ENCODE data around the gene HS1BP3.

Gene HS1BP3

GRCh38 chr2:20666005-20666303 is 15.1 kb upstream of the HS1BP3 start:
- DNase-seq (ENCODE audit: low read depth), result no peak
- H3K4me3 ChIP-seq (ENCODE audit: low read depth, low read length), result peak overlapping the region; percentile 42

GRCh38 chr2:20665243-20666004 is 14.5 kb upstream of the HS1BP3 start:
- DNase-seq (ENCODE audit: low read depth), result no peak
- H3K4me3 ChIP-seq (ENCODE audit: low read depth, low read length), result no peak overlapping the region

GRCh38 chr2:20664431-20665242 is 13.7 kb upstream of the HS1BP3 start:
- no peak overlapping the region for H3K4me3 ChIP-seq (ENCODE audit: low read depth, low read length)
- DNase-seq (ENCODE audit: low read depth), result no peak

GRCh38 chr2:20664071-20664390 is 13.1 kb upstream of the HS1BP3 start:
- no peak for DNase-seq (ENCODE audit: low read depth)
- no peak overlapping the region for H3K4me3 ChIP-seq (ENCODE audit: low read depth, low read length)

- no peak for DNase-seq (ENCODE audit: low read depth)
Measured at GRCh38 chr2:20663196-20664070, 12.5 kb upstream of the HS1BP3 start.

GRCh38 chr2:20662308-20662937 is 11.5 kb upstream of the HS1BP3 start:
- no peak overlapping the region for H3K4me3 ChIP-seq (ENCODE audit: low read depth, low read length)
- DNase-seq (ENCODE audit: low read depth), result no peak

More at GRCh38 chr2:20663196-20664070, 12.5 kb upstream of the HS1BP3 start:
- H3K4me3 ChIP-seq (ENCODE audit: low read depth, low read length), result no peak overlapping the region

- no peak for DNase-seq (ENCODE audit: low read depth)
Measured at GRCh38 chr2:20661421-20662307, 10.8 kb upstream of the HS1BP3 start.

GRCh38 chr2:20660506-20661420 is 9.9 kb upstream of the HS1BP3 start:
- DNase-seq (ENCODE audit: low read depth), result no peak
- no peak overlapping the region for H3K4me3 ChIP-seq (ENCODE audit: low read depth, low read length)

More at GRCh38 chr2:20661421-20662307, 10.8 kb upstream of the HS1BP3 start:
- H3K4me3 ChIP-seq (ENCODE audit: low read depth, low read length), result no peak overlapping the region

- DNase-seq (ENCODE audit: low read depth), result no peak
Measured at GRCh38 chr2:20657522-20658235, 6.8 kb upstream of the HS1BP3 start.

GRCh38 chr2:20656561-20656960 is 5.7 kb upstream of the HS1BP3 start:
- DNase-seq (ENCODE audit: low read depth), result no peak
- no peak overlapping the region for H3K4me3 ChIP-seq (ENCODE audit: low read depth, low read length)

More at GRCh38 chr2:20657522-20658235, 6.8 kb upstream of the HS1BP3 start:
- H3K4me3 ChIP-seq (ENCODE audit: low read depth, low read length), result no peak overlapping the region

GRCh38 chr2:20654535-20654813 is 3.6 kb upstream of the HS1BP3 start:
- no peak overlapping the region for H3K4me3 ChIP-seq (ENCODE audit: low read depth, low read length)
- no peak for DNase-seq (ENCODE audit: low read depth)

- no peak overlapping the region for H3K4me3 ChIP-seq (ENCODE audit: low read depth, low read length)
- DNase-seq (ENCODE audit: low read depth), result no peak
Measured at GRCh38 chr2:20653695-20654534, 3.0 kb upstream of the HS1BP3 start.

- DNase-seq (ENCODE audit: low read depth), result no peak
- no peak overlapping the region for H3K4me3 ChIP-seq (ENCODE audit: low read depth, low read length)
Measured at GRCh38 chr2:20652673-20653575, 2.0 kb upstream of the HS1BP3 start.

- no peak overlapping the region for H3K4me3 ChIP-seq (ENCODE audit: low read depth, low read length)
- no peak for DNase-seq (ENCODE audit: low read depth)
Measured at GRCh38 chr2:20652141-20652540, 1.2 kb upstream of the HS1BP3 start.

- DNase-seq (ENCODE audit: low read depth), result no peak
- peak overlapping the region; percentile 74 for H3K4me3 ChIP-seq (ENCODE audit: low read depth, low read length)
Measured at GRCh38 chr2:20651731-20652099, 817 bp upstream of the HS1BP3 start.

All from skeletal muscle cell (primary cell).